ENCODE results near the gene SKP1. TPM values are rescaled to one million over a fixed set of nuclear protein-coding genes. Genes with fewer than 3 reads are reported as not detected.

Gene SKP1
- total and polyA plus RNA-seq, 5 experiments from 2014 or later: 250 to 1,312 (median 1,138) TPM

DNA sequence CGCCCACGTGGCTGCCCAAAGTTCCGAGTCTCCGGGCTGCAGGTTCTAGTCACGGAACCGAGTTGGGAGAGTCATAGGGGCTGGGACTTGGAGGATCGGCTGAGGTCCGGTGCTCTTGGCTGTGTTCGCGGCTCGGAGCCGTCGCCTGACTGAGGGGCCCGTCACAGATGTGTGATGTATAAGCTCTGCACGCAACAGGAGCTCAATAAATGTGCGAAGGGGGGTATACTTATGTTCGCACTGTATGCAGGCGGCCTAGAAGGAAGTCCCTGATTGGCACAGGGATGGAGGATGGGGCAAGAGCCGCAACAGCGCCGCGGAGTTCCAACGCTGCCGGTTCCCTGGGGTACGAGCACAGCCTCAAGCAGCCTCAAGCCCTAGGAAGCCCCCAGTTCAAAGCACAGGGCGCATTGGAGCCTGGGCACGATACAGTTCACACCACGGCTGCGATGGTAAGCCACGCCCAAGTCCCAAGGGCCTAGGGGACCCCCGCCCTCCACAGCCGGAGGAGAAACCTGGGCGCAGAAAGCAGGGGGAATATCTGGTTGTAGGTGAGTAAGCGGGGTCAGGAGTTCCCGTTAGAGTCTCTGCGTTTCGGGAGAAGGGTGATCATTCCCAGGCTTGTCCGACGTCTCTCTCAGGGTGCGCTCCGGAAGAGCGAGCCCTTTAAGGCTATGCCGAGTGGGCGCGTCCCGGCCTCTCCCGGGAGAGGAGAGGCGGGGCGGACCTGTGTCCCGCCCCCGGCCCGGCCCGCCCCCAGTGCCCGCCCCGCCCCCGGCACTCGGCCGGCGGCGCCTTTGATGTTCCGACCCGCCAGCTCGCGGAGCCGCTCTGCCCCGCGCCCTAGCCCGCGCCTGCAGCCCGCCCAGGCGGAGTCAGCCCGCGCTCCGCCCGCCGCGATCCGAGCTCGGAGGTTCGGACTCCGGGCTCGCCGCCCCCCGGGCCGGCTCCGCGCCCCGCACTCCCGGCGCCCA is 62.6 kb downstream of the SKP1 start, which contains the start of gene TCF7:
TCF7 (plus strand) TSS at position 780 of the 974 bp plus-strand sequence. CDS start 226 bp downstream, outside the sequence.
- no peaks in the 10 kb centered on the region for H3K9me3 Mint-ChIP-seq
- DNase-seq (peak; percentile 76 to 91 (median 86)), ATAC-seq (peak; percentile 59 to 72)
- peaks cover 35 to 65% (median 51%) of the 10 kb centered on the region in 4 donors for H3K4me1 Mint-ChIP-seq
- POLR2A ChIA-PET: interaction anchor here (0.5 to 1.8 kb wide), 7 partner anchors 63 to 411 kb away, joined by 3 to 12 read pairs (median 4); partner anchors contain the start of genes JADE2, PPP2CA, SKP1 and VDAC1
- H3K36me3 Mint-ChIP-seq: peaks cover 23 to 38% (median 38%) of the 10 kb centered on the region in 3 donors
- H3K27ac Mint-ChIP-seq: peak within 1 kb of the TSS; percentile 91 to 99 (median 98)
- peak within 1 kb of the TSS; percentile 94 to 100 (median 98) for H3K4me3 Mint-ChIP-seq
- peaks cover 0 to 4% (median 0%) of the 10 kb centered on the region in 5 donors for H3K27me3 Mint-ChIP-seq

DNA sequence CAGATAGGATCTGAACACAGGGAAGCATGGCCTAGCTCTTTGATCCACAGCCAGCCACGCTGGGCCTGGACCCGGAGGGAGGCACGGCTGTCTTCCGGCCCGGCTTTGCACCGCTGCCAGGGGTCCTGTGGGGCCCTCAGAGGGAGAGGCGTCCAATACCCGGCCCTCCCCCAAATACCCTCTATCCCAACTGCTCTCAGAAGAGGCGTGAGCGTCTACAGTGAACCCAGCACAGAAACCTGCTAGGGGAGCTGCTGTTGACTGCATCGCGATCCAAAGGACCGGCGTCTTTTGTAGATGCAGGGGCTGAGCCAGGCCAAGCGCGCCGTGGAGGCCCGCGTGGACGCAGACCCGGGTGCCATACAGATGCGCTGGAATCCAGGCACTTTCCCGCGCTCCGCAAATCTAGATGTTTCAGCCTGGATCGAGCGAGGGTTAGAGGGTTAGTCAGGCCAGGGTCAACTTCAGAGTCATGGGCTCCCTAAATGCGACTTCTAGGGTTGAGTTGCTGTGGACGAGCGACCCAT is 63.3 kb downstream of the SKP1 start:
- Mint-ChIP-seq H3K36me3 (peaks cover 18 to 30% (median 30%) of the 10 kb centered on the region in 3 donors), H3K9me3 (no peaks in the 10 kb centered on the region), H3K27ac (peak overlapping the region; percentile 91 to 98 (median 98)), H3K4me1 (peaks cover 37 to 67% (median 54%) of the 10 kb centered on the region in 4 donors), H3K4me3 (peak overlapping the region; percentile 93 to 99 (median 96)), H3K27me3 (peaks cover 0 to 4% (median 0%) of the 10 kb centered on the region in 5 donors)
- DNase-seq (peak in 1 of 10 donors; percentile 45), ATAC-seq (peak in 1 of 2 donors; percentile 8)
- POLR2A ChIA-PET: interaction anchor here (0.5 to 1.7 kb wide), 3 partner anchors 64 to 411 kb away, joined by 3 to 4 read pairs (median 3); partner anchors contain the start of genes SKP1 and VDAC1

DNA sequence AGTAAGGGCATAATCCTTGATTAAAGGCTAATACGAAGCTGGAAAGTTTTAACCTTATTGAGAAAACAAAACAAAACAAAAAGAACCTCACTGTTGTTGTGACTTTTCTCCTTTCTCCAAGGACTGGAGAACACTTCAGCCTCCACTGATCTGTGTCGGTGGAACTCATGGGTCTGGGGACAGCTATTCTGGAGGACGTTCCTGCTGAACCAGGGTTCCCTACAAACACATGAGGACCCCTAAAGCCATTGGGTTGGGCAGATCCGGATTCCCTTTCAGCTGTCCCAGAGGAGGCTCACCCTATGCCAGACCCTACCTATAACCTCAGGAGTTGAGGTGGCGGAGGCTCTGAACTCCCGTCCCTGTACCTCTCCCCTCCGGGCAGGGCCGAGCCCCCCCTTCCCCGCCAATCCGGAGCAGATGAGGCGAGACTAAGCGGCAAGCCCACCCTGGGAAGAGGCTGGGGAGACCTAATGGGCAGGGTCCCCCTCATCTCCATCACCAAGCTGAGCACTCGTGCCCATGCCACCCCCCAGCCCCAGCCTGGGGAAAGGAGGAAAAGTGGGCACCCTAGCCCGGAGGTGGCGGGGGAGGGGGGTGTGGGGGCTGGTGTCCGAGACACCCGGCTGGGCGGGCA is 63.9 kb downstream of the SKP1 start:
- ATAC-seq: no peak
- H3K27me3 Mint-ChIP-seq: peaks cover 0 to 4% (median 0%) of the 10 kb centered on the region in 5 donors
- H3K4me3 Mint-ChIP-seq: peak overlapping the region; percentile 66 to 99 (median 96)
- DNase-seq: peak in 1 of 10 donors; percentile 17
- peak overlapping the region; percentile 76 to 98 (median 95) for H3K27ac Mint-ChIP-seq
- no peaks in the 10 kb centered on the region for H3K9me3 Mint-ChIP-seq
- peaks cover 41 to 71% (median 58%) of the 10 kb centered on the region in 4 donors for H3K4me1 Mint-ChIP-seq
- peaks cover 16 to 25% (median 24%) of the 10 kb centered on the region in 3 donors for H3K36me3 Mint-ChIP-seq
- POLR2A ChIA-PET: interaction anchor here (1.0 to 1.7 kb wide), 2 partner anchors 64 to 108 kb away, joined by 3 to 4 read pairs; partner anchors contain the start of genes SKP1 and VDAC1

DNA sequence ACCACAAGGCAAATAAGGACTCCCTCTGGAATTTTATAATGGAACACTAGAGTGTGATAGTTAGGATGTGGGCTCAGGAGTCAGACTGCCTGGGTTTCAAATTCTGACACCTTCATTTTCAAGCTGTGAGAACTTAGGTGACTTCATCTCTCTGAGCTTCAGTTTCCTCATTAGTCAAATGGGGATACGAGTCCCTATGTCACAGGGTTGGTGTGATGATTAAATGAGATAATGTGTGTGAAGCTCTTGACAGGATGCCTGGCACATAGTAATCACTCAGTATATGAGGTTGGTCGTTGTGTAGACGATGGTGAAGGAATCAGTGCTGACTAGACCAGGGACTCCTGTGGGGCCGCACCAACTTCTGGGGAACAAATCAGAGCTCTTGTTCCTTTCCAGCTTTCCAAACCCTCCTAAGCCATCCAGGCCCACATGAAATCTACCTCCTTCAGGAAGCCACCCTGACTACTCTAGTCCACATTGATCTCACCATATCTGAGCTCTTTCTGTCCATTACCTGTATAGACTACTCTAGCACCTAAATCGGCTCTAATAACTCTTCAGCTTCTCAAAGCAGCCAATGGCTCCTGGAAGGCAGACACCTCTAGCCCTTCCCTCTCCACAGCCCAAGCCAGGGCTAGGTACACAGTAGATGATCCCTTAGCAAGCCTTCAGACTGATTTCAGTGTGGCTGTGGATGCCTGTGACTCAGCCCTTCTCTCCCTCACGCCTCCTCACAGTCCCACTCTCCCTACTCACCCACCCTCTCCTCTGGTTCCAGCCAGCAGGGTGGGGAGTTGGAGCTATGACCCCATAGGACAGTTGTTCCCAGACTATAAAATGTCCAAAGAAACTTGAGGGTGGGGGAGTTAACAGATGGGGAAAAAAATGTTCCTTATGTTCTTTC is 64.8 kb downstream of the SKP1 start:
- POLR2A ChIA-PET: interaction anchor here (0.6 to 1.1 kb wide), 3 partner anchors 65 to 414 kb away, joined by 3 to 4 read pairs (median 4); partner anchors contain the start of genes JADE2 and SKP1
- H3K4me1 Mint-ChIP-seq: peaks cover 45 to 71% (median 63%) of the 10 kb centered on the region in 4 donors
- ATAC-seq (peak; percentile 2 to 16), DNase-seq (peak in 1 of 10 donors; percentile 25)
- peak overlapping the region; percentile 66 to 99 (median 96) for H3K4me3 Mint-ChIP-seq
- peaks cover 9 to 16% (median 16%) of the 10 kb centered on the region in 3 donors for H3K36me3 Mint-ChIP-seq
- no peaks in the 10 kb centered on the region for H3K9me3 Mint-ChIP-seq
- peaks cover 0 to 4% (median 0%) of the 10 kb centered on the region in 5 donors for H3K27me3 Mint-ChIP-seq
- H3K27ac Mint-ChIP-seq: peak overlapping the region; percentile 76 to 98 (median 95)

- DNase-seq (no peak), ATAC-seq (no peak)
- Mint-ChIP-seq H3K4me3 (peak overlapping the region; percentile 42 to 99 (median 68)), H3K27ac (peak overlapping the region; percentile 76 to 98 (median 90)), H3K9me3 (no peaks in the 10 kb centered on the region), H3K36me3 (no peaks in the 10 kb centered on the region), H3K27me3 (peaks cover 0 to 4% (median 0%) of the 10 kb centered on the region in 5 donors), H3K4me1 (peaks cover 48 to 80% (median 74%) of the 10 kb centered on the region in 4 donors)
- POLR2A ChIA-PET: no interaction called here
Measured at GRCh38 chr5:134110382-134110781, 66.4 kb downstream of the SKP1 start.

DNA sequence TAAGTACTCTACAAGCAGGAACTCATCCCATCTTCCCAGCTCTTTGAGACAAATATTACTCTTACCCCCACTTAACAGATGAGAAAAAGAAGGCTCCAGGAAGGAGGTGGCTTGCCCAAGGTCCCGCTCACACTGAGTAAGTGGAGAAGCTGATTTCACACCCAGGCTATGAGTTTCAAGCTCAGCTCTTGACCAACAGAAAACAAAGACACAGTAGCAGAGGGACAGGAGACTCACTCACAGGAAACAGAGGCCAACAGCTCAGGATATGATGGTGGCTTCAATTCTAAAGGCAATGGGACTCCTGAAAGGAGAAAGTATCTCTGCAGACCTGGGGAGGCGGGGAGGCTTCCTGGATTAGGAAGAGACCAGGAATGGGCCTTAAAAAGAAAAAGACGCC is 69.0 kb downstream of the SKP1 start:
- Mint-ChIP-seq H3K4me1 (peaks cover 60 to 97% (median 88%) of the 10 kb centered on the region in 4 donors), H3K4me3 (peak overlapping the region in 3 of 10 donors; percentile 0 to 45 (median 24)), H3K27ac (peak overlapping the region in 9 of 10 donors; percentile 7 to 97 (median 75)), H3K36me3 (no peaks in the 10 kb centered on the region), H3K9me3 (no peaks in the 10 kb centered on the region), H3K27me3 (peaks cover 0 to 4% (median 0%) of the 10 kb centered on the region in 5 donors)
- no peak for ATAC-seq
- POLR2A ChIA-PET: no interaction called here
- no peak for DNase-seq

DNA sequence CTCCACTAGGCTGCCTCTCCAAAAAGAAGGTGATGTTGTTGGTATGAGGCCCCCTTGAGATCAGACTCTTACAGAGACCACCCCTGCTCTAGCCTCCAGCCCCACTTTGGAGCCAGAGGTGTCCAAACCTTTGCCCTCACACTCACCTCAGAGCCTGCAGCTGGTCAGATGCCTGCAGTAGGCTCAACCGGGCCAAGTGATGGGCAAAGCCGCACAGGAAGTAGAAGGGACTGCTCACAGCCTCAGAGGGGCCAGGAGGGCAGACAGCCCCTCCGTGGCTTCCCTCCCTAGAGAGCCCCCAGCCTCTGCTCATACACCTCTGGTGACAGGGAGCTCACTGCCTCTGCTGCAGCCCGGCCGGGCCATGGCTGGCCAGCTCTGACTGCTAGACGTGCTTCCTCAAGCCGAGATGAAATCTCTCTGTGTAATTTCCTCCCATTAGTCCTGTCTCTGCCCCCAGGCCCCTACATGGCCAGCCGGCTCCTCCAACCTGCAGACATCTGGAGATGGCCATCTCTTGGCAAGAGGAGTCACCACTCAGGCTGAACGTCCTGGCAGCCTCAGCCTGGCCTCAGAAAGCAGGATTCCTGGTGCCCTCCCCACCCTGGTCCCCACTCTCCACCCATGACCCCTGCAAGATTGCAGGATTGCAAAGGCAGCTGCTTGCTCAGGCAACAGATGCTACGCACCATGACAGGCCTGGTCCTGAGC is 69.6 kb downstream of the SKP1 start:
- ATAC-seq (no peak), DNase-seq (no peak)
- peak overlapping the region in 7 of 10 donors; percentile 23 to 65 (median 40) for H3K4me3 Mint-ChIP-seq
- peaks cover 0 to 2% (median 0%) of the 10 kb centered on the region in 5 donors for H3K27me3 Mint-ChIP-seq
- peak overlapping the region; percentile 7 to 97 (median 78) for H3K27ac Mint-ChIP-seq
- no peaks in the 10 kb centered on the region for H3K9me3 Mint-ChIP-seq
- POLR2A ChIA-PET: no interaction called here
- peaks cover 58 to 95% (median 85%) of the 10 kb centered on the region in 4 donors for H3K4me1 Mint-ChIP-seq
- no peaks in the 10 kb centered on the region for H3K36me3 Mint-ChIP-seq

- Mint-ChIP-seq H3K27ac (peak overlapping the region; percentile 95 to 99 (median 97)), H3K36me3 (no peaks in the 10 kb centered on the region), H3K27me3 (no peaks in the 10 kb centered on the region), H3K9me3 (no peaks in the 10 kb centered on the region), H3K4me1 (peaks cover 49 to 96% (median 91%) of the 10 kb centered on the region in 4 donors), H3K4me3 (peak overlapping the region; percentile 70 to 90 (median 82))
- DNase-seq (no peak), ATAC-seq (no peak)
- POLR2A ChIA-PET: interaction anchor here (0.9 kb wide), 1 partner anchor 122 kb away, joined by 4 read pairs; the partner anchor contains the start of gene PPP2CA
Measured at GRCh38 chr5:134103998-134104654, 72.6 kb downstream of the SKP1 start.

GRCh38 chr5:134103397-134103796 is 73.4 kb downstream of the SKP1 start:
- DNase-seq (peak in 6 of 10 donors; percentile 40 to 60 (median 52)), ATAC-seq (peak; percentile 40 to 43)
- no peaks in the 10 kb centered on the region for H3K27me3 Mint-ChIP-seq
- H3K27ac Mint-ChIP-seq: peak overlapping the region; percentile 95 to 99 (median 97)
- peak overlapping the region; percentile 73 to 90 (median 82) for H3K4me3 Mint-ChIP-seq
- no peaks in the 10 kb centered on the region for H3K9me3 Mint-ChIP-seq
- POLR2A ChIA-PET: interaction anchor here (0.9 kb wide), 1 partner anchor 123 kb away, joined by 4 read pairs; the partner anchor contains the start of gene PPP2CA
- peaks cover 49 to 96% (median 92%) of the 10 kb centered on the region in 4 donors for H3K4me1 Mint-ChIP-seq
- no peaks in the 10 kb centered on the region for H3K36me3 Mint-ChIP-seq
